ENCODE results near the gene SLC6A3.

Gene SLC6A3

GRCh38 chr5:1472964-1473628, 27.9 kb upstream of the SLC6A3 start:
- H3K27ac ChIP-seq: no peak overlapping the region
- no peak for TF ChIP-seq CTCF (IDR thresholded peaks at IDR 0.05)
- no peak overlapping the region for H3K9ac ChIP-seq
- H2AFZ ChIP-seq: no peak overlapping the region
- no peak overlapping the region for H3K4me3 ChIP-seq (ENCODE audit: low read depth, low read length)
- H3K79me2 ChIP-seq: no peaks in the 10 kb centered on the region
- H3K4me2 ChIP-seq (ENCODE audit: low read length): no peak overlapping the region
- no peaks in the 10 kb centered on the region for H3K36me3 ChIP-seq (ENCODE audit: control insufficient read depth, insufficient read depth, low read length)
- H3K4me1 ChIP-seq: no peaks in the 10 kb centered on the region
- no peaks in the 10 kb centered on the region for H3K9me3 ChIP-seq (ENCODE audit: control insufficient read depth, low read length)
- H3K27me3 ChIP-seq (ENCODE audit: control insufficient read depth, insufficient read depth, low read length): no peaks in the 10 kb centered on the region

- no peaks in the 10 kb centered on the region for H3K36me3 ChIP-seq (ENCODE audit: control insufficient read depth, insufficient read depth, low read length)
- H3K27ac ChIP-seq: no peak overlapping the region
- H3K27me3 ChIP-seq (ENCODE audit: control insufficient read depth, insufficient read depth, low read length): no peaks in the 10 kb centered on the region
- no peak overlapping the region for H3K9ac ChIP-seq
- no peaks in the 10 kb centered on the region for H3K9me3 ChIP-seq (ENCODE audit: control insufficient read depth, low read length)
- H3K4me1 ChIP-seq: no peaks in the 10 kb centered on the region
- H3K4me2 ChIP-seq (ENCODE audit: low read length): no peak overlapping the region
- no peak overlapping the region for H3K4me3 ChIP-seq (ENCODE audit: low read depth, low read length)
- H3K79me2 ChIP-seq: no peaks in the 10 kb centered on the region
- no peak for TF ChIP-seq CTCF (IDR thresholded peaks at IDR 0.05)
- H2AFZ ChIP-seq: no peak overlapping the region
Measured at GRCh38 chr5:1471997-1472963, 27.0 kb upstream of the SLC6A3 start.

- Histone ChIP-seq H3K9me3 (ENCODE audit: control insufficient read depth, low read length) (no peaks in the 10 kb centered on the region), H3K9ac (no peak overlapping the region), H3K36me3 (ENCODE audit: control insufficient read depth, insufficient read depth, low read length) (no peaks in the 10 kb centered on the region), H3K4me2 (ENCODE audit: low read length) (no peak overlapping the region), H3K79me2 (no peaks in the 10 kb centered on the region), H3K27me3 (ENCODE audit: control insufficient read depth, insufficient read depth, low read length) (no peaks in the 10 kb centered on the region), H3K4me3 (ENCODE audit: low read depth, low read length) (no peak overlapping the region), H3K4me1 (no peaks in the 10 kb centered on the region), H2AFZ (no peak overlapping the region), H3K27ac (no peak overlapping the region)
- TF ChIP-seq CTCF (IDR thresholded peaks at IDR 0.05): no peak
Measured at GRCh38 chr5:1471240-1471853, 26.1 kb upstream of the SLC6A3 start.

- Histone ChIP-seq H3K36me3 (ENCODE audit: control insufficient read depth, insufficient read depth, low read length) (no peaks in the 10 kb centered on the region), H3K4me3 (ENCODE audit: low read depth, low read length) (no peak overlapping the region), H3K9ac (no peak overlapping the region), H3K4me2 (ENCODE audit: low read length) (no peak overlapping the region), H3K79me2 (no peaks in the 10 kb centered on the region), H3K4me1 (no peaks in the 10 kb centered on the region), H2AFZ (no peak overlapping the region), H3K27me3 (ENCODE audit: control insufficient read depth, insufficient read depth, low read length) (no peaks in the 10 kb centered on the region), H3K9me3 (ENCODE audit: control insufficient read depth, low read length) (no peaks in the 10 kb centered on the region), H3K27ac (no peak overlapping the region)
- TF ChIP-seq CTCF (IDR thresholded peaks at IDR 0.05): no peak
Measured at GRCh38 chr5:1470762-1471211, 25.5 kb upstream of the SLC6A3 start.

Measured in parathyroid adenoma (tissue), 2 donors.